Measurements from ENCODE around the gene SLC4A4. TPM values are rescaled to one million over a fixed set of nuclear protein-coding genes. Genes with fewer than 3 reads are reported as not detected.

Gene SLC4A4
- total and polyA plus RNA-seq, 2 donors (not counting 1 experiment from before 2014, with no cell fraction given): 12.2 to 33.4 TPM

DNA sequence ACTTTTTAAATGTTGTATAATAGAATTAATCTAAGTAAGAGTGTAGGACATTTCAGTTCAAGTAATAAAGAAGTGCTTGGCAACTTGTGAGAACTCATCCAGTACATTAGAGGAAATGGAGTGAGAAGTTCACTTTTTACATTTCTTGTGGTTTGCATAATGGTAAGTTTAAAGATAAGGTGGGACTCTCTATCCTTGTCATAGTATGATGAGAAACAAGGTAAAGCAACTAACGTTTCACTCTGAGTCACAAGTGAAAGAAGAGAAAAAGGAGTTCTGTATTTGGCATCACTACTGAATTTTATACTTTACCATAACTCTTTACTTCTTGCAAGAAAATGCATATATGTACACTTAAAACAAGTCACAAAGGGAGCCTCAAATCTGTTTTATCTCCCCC lies 219.4 kb downstream of the SLC4A4 start:
- Histone ChIP-seq H3K9me3 (ENCODE audit: control insufficient read depth, insufficient read depth, low read depth, low read length) (no peaks in the 10 kb centered on the region), H3K9ac (ENCODE audit: insufficient read depth, low read length) (no peak overlapping the region), H3K27me3 (ENCODE audit: control insufficient read depth, insufficient read depth, low read length) (no peaks in the 10 kb centered on the region), H4K20me1 (ENCODE audit: control insufficient read depth, extremely low read depth, insufficient read depth, low read length) (no peaks in the 10 kb centered on the region), H3K36me3 (ENCODE audit: control insufficient read depth, insufficient read depth, low read length) (no peaks in the 10 kb centered on the region), H2AFZ (ENCODE audit: low read length) (no peak overlapping the region), H3K4me3 (replicated peaks in 1 of 4; ENCODE audit: control extremely low read depth in 1 of 4, insufficient read depth in 1 of 4, low read depth in 3 of 4, low read length in 4 of 4) (no peak overlapping the region), H3K79me2 (ENCODE audit: control insufficient read depth, insufficient read depth, low read length) (no peaks in the 10 kb centered on the region), H3K4me1 (ENCODE audit: control insufficient read depth, extremely low read depth, insufficient read depth, low read length) (peaks cover 6% of the 10 kb centered on the region), H3K27ac (ENCODE audit: insufficient read depth, low read length) (no peak overlapping the region), H3K4me2 (ENCODE audit: extremely low read depth, insufficient read depth, low read length) (no peak overlapping the region)
- peak in 1 of 2 donors; percentile 73 for DNase-seq (ENCODE audit: low read depth in 2 of 2)
- TF ChIP-seq, protein P1, sequence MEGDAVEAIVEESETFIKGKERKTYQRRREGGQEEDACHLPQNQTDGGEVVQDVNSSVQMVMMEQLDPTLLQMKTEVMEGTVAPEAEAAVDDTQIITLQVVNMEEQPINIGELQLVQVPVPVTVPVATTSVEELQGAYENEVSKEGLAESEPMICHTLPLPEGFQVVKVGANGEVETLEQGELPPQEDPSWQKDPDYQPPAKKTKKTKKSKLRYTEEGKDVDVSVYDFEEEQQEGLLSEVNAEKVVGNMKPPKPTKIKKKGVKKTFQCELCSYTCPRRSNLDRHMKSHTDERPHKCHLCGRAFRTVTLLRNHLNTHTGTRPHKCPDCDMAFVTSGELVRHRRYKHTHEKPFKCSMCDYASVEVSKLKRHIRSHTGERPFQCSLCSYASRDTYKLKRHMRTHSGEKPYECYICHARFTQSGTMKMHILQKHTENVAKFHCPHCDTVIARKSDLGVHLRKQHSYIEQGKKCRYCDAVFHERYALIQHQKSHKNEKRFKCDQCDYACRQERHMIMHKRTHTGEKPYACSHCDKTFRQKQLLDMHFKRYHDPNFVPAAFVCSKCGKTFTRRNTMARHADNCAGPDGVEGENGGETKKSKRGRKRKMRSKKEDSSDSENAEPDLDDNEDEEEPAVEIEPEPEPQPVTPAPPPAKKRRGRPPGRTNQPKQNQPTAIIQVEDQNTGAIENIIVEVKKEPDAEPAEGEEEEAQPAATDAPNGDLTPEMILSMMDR (conservative IDR thresholded peaks at IDR 0.05 in 1 of 2, IDR thresholded peaks at IDR 0.05 in 1 of 2; ENCODE audit: low read depth in 1 of 2, low read length in 2 of 2): no peak
- no peak for TF ChIP-seq EZH2 (IDR thresholded peaks at IDR 0.05; ENCODE audit: low read length, missing control alignments)

DNA sequence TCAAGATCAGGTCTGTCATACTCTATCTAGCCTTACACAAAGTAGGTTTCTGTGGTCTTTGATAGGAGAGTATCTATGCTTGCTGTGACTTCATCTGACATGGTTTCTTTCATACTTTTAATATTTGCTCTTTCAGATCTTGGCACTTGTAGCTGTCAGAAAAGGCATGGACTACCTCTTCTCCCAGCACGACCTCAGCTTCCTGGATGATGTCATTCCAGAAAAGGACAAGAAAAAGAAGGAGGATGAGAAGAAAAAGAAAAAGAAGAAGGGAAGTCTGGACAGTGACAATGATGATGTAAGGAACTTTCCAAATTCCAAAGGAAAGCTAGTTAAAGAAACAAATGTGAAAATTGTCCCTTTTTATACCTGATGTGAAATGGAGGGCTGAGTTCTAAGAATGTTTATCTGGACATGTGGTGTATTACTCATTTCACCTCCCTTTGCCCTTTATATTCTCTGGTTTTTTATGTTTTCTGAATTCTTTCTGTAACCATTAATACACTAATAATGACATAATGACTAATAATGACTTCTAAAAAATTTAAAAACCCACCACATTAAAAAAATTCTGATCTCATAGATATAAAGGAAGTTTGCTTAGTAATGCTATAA lies 221.2 kb downstream of the SLC4A4 start:
- Histone ChIP-seq H2AFZ (ENCODE audit: low read length) (no peak overlapping the region), H3K4me1 (ENCODE audit: control insufficient read depth, extremely low read depth, insufficient read depth, low read length) (peaks cover 6% of the 10 kb centered on the region), H3K9me3 (ENCODE audit: control insufficient read depth, insufficient read depth, low read depth, low read length) (no peaks in the 10 kb centered on the region), H3K27ac (ENCODE audit: insufficient read depth, low read length) (peak overlapping the region; percentile 30), H4K20me1 (ENCODE audit: control insufficient read depth, extremely low read depth, insufficient read depth, low read length) (no peaks in the 10 kb centered on the region), H3K36me3 (ENCODE audit: control insufficient read depth, insufficient read depth, low read length) (no peaks in the 10 kb centered on the region), H3K9ac (ENCODE audit: insufficient read depth, low read length) (no peak overlapping the region), H3K79me2 (ENCODE audit: control insufficient read depth, insufficient read depth, low read length) (no peaks in the 10 kb centered on the region), H3K4me3 (replicated peaks in 1 of 4; ENCODE audit: control extremely low read depth in 1 of 4, insufficient read depth in 1 of 4, low read depth in 3 of 4, low read length in 4 of 4) (no peak overlapping the region), H3K27me3 (ENCODE audit: control insufficient read depth, insufficient read depth, low read length) (no peaks in the 10 kb centered on the region), H3K4me2 (ENCODE audit: extremely low read depth, insufficient read depth, low read length) (no peak overlapping the region)
- TF ChIP-seq EZH2 (IDR thresholded peaks at IDR 0.05; ENCODE audit: low read length, missing control alignments): no peak
- TF ChIP-seq, protein P1 (conservative IDR thresholded peaks at IDR 0.05 in 1 of 2, IDR thresholded peaks at IDR 0.05 in 1 of 2; ENCODE audit: low read depth in 1 of 2, low read length in 2 of 2): no peak
- DNase-seq (ENCODE audit: low read depth in 2 of 2): peak; percentile 33 to 89

DNA sequence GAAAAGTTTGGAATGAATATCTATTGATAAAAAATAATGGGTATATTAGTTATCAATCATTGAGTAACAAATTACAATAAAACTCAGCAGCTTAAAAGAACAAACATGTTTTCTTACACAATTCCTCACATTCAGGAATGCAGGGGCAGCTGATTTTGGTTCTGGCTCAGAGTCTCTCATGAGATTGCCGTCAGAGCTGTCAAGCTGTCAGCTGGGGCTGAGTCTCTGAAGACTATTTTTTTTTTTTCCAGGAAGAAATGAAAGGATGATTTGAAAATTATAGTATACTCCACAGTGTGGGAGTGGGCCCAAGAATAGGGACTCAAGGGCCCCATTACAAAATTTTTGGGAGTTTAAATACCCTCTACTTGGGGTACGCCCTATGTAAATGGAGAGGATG lies 226.0 kb downstream of the SLC4A4 start:
- no peaks in the 10 kb centered on the region for H3K9me3 ChIP-seq (ENCODE audit: control insufficient read depth, insufficient read depth, low read depth, low read length)
- H3K79me2 ChIP-seq (ENCODE audit: control insufficient read depth, insufficient read depth, low read length): no peaks in the 10 kb centered on the region
- H3K9ac ChIP-seq (ENCODE audit: insufficient read depth, low read length): no peak overlapping the region
- no peak for DNase-seq (ENCODE audit: low read depth in 2 of 2)
- no peak overlapping the region for H3K27ac ChIP-seq (ENCODE audit: insufficient read depth, low read length)
- H3K4me3 ChIP-seq (replicated peaks in 1 of 4; ENCODE audit: control extremely low read depth in 1 of 4, insufficient read depth in 1 of 4, low read depth in 3 of 4, low read length in 4 of 4): no peak overlapping the region
- no peak overlapping the region for H3K4me2 ChIP-seq (ENCODE audit: extremely low read depth, insufficient read depth, low read length)
- no peak for TF ChIP-seq EZH2 (IDR thresholded peaks at IDR 0.05; ENCODE audit: low read length, missing control alignments)
- TF ChIP-seq, protein P1 (conservative IDR thresholded peaks at IDR 0.05 in 1 of 2, IDR thresholded peaks at IDR 0.05 in 1 of 2; ENCODE audit: low read depth in 1 of 2, low read length in 2 of 2): no peak
- H3K27me3 ChIP-seq (ENCODE audit: control insufficient read depth, insufficient read depth, low read length): no peaks in the 10 kb centered on the region
- H4K20me1 ChIP-seq (ENCODE audit: control insufficient read depth, extremely low read depth, insufficient read depth, low read length): no peaks in the 10 kb centered on the region
- H2AFZ ChIP-seq (ENCODE audit: low read length): no peak overlapping the region
- H3K36me3 ChIP-seq (ENCODE audit: control insufficient read depth, insufficient read depth, low read length): no peaks in the 10 kb centered on the region
- peaks cover 6% of the 10 kb centered on the region for H3K4me1 ChIP-seq (ENCODE audit: control insufficient read depth, extremely low read depth, insufficient read depth, low read length)

All from fibroblast of lung (primary cell).